K562 treated with DMSO at 1 percent for 4 hours (cell line): ENCODE results near the gene KCNJ6. TPM values are rescaled to one million over a fixed set of nuclear protein-coding genes. Genes with fewer than 3 reads are reported as not detected.

ENCODE experiments used
- total RNA-seq: library from RNA; unstranded; fragments of 300-600 nt; gene quantifications from 2 replicates; pipeline ENCODE4 v1.2.3, GENCODE V29; 2022; ENCODE audit not compliant: insufficient read depth

Gene KCNJ6
- 0.46 TPM in 1 of 2 replicates, not detected in the other for total RNA-seq

GRCh38 chr21:37916310-37917051, at the start of gene KCNJ6:
Gene KCNJ6, minus strand, starts transcription at chr21:37916457. Its CDS starts 75,775 bp downstream, at chr21:37840682.

